ENCODE measurements around the gene ARHGAP30.
"Not testable (repeated sequence)": the region's sequence is repeated elsewhere in the genome, so short reads cannot be mapped to it uniquely, and the experiment has no call there.

The ARHGAP30 gene

GRCh38 chr1:161069731-161070270, at the start of gene ARHGAP30:
ARHGAP30 (minus strand) TSS chr1:161069891; CDS start chr1:161069624, 267 bp downstream.
- DNase-seq: no peak

- DNase-seq: peak; percentile 78
Measured at GRCh38 chr1:161117759-161118581, 48.3 kb upstream of the ARHGAP30 start, which contains the start of the genes NIT1 and PFDN2. NIT1 (plus strand) TSS chr1:161118105; CDS start chr1:161118177, 72 bp downstream. PFDN2 (minus strand) TSS chr1:161118037; CDS start chr1:161118026, 11 bp downstream.

- DNase-seq: not testable (repeated sequence)
Measured at GRCh38 chr1:161115961-161116360, 46.3 kb upstream of the ARHGAP30 start.

GRCh38 chr1:161115132-161115711, 45.5 kb upstream of the ARHGAP30 start:
- DNase-seq: no peak

GRCh38 chr1:161114556-161114955, 44.9 kb upstream of the ARHGAP30 start:
- no peak for DNase-seq

GRCh38 chr1:161113915-161114314, 44.2 kb upstream of the ARHGAP30 start:
- DNase-seq: no peak

- DNase-seq: no peak
Measured at GRCh38 chr1:161111527-161111926, 41.8 kb upstream of the ARHGAP30 start.

- DNase-seq: no peak
Measured at GRCh38 chr1:161111117-161111516, 41.4 kb upstream of the ARHGAP30 start.

- no peak for DNase-seq
Measured at GRCh38 chr1:161106431-161106830, 36.7 kb upstream of the ARHGAP30 start.

- no peak for DNase-seq
Measured at GRCh38 chr1:161100556-161100955, 30.9 kb upstream of the ARHGAP30 start.

- DNase-seq: no peak
Measured at GRCh38 chr1:161099090-161099802, 29.6 kb upstream of the ARHGAP30 start.

GRCh38 chr1:161098210-161099068, 28.7 kb upstream of the ARHGAP30 start, which contains the start of gene KLHDC9:
KLHDC9 (plus strand) TSS chr1:161098361; CDS start chr1:161098536, 175 bp downstream.
- peak; percentile 87 for DNase-seq

- no peak for DNase-seq
Measured at GRCh38 chr1:161096530-161096929, 26.8 kb upstream of the ARHGAP30 start.

- DNase-seq: no peak
Measured at GRCh38 chr1:161096015-161096414, 26.3 kb upstream of the ARHGAP30 start.

- no peak for DNase-seq
Measured at GRCh38 chr1:161095230-161095629, 25.5 kb upstream of the ARHGAP30 start.

- no peak for DNase-seq
Measured at GRCh38 chr1:161094481-161094880, 24.8 kb upstream of the ARHGAP30 start.

GRCh38 chr1:161092621-161093028, 22.9 kb upstream of the ARHGAP30 start:
- DNase-seq: no peak

GRCh38 chr1:161091796-161092507, 22.3 kb upstream of the ARHGAP30 start:
- DNase-seq: no peak

GRCh38 chr1:161091093-161091492, 21.4 kb upstream of the ARHGAP30 start:
- no peak for DNase-seq

GRCh38 chr1:161090617-161091016, 20.9 kb upstream of the ARHGAP30 start:
- DNase-seq: no peak

GRCh38 chr1:161089938-161090337, 20.2 kb upstream of the ARHGAP30 start:
- no peak for DNase-seq
